SK-N-SH (cell line): Measurements from ENCODE around the gene SIM2.

ENCODE experiments used
- ELF1 ChIP-seq: IDR thresholded peaks from 2 replicates; pipeline ENCODE4 v1.4.0; 2012
- EP300 ChIP-seq, 2 experiments: IDR thresholded peaks; 2 replicates each; pipeline versions ENCODE4 v1.4.0 to v1.6.1; 2012; ENCODE audit warnings: borderline replicate concordance in 1 of 2, low read depth in 1 of 2, low read length in 1 of 2
- GABPA ChIP-seq: IDR thresholded peaks from 2 replicates; pipeline ENCODE4 v1.4.0; 2012; ENCODE audit warnings: low read depth, mild to moderate bottlenecking
- JUND ChIP-seq: IDR thresholded peaks from 2 replicates; pipeline ENCODE4 v1.4.0; 2012
- PBX3 ChIP-seq: IDR thresholded peaks from 2 replicates; pipeline ENCODE4; 2012
- POLR2AphosphoS5 ChIP-seq: IDR thresholded peaks from 2 replicates; pipeline ENCODE4 v1.6.1; 2012; ENCODE audit warnings: low read depth, low read length
- REST ChIP-seq: IDR thresholded peaks from 2 replicates; pipeline ENCODE4 v1.6.1; 2012; ENCODE audit warnings: mild to moderate bottlenecking, low read depth, low read length, moderate library complexity
- SIN3A ChIP-seq: IDR thresholded peaks from 2 replicates; pipeline ENCODE4 v1.6.1; 2012; ENCODE audit warnings: low read depth, mild to moderate bottlenecking, low read length, moderate library complexity, borderline replicate concordance
- TAF1 ChIP-seq: IDR thresholded peaks from 2 replicates; pipeline ENCODE4 v1.6.1; 2012; ENCODE audit warnings: low read depth, mild to moderate bottlenecking, low read length, moderate library complexity, borderline replicate concordance
- TEAD4 ChIP-seq: IDR thresholded peaks from 2 replicates; pipeline ENCODE4 v1.4.0; 2012; ENCODE audit warnings: mild to moderate bottlenecking, borderline replicate concordance; ENCODE audit not compliant: insufficient read depth
- USF1 ChIP-seq: IDR thresholded peaks from 2 replicates; pipeline ENCODE4 v1.4.0; 2012; ENCODE audit warnings: low read depth, borderline replicate concordance
- TF ChIP-seq, protein P1 (sequence below): fragments of 200-600 bp; sonication (generic); IDR thresholded peaks from 2 replicates; pipeline ENCODE4 v1.6.1; 2017; ENCODE audit warnings: antibody characterized with exemption, mild to moderate bottlenecking, moderate library complexity
- TF ChIP-seq, protein P2 (sequence below): IDR thresholded peaks from 2 replicates; pipeline ENCODE4 v1.4.0; 2012; ENCODE audit warnings: low read depth, borderline replicate concordance

DNA sequence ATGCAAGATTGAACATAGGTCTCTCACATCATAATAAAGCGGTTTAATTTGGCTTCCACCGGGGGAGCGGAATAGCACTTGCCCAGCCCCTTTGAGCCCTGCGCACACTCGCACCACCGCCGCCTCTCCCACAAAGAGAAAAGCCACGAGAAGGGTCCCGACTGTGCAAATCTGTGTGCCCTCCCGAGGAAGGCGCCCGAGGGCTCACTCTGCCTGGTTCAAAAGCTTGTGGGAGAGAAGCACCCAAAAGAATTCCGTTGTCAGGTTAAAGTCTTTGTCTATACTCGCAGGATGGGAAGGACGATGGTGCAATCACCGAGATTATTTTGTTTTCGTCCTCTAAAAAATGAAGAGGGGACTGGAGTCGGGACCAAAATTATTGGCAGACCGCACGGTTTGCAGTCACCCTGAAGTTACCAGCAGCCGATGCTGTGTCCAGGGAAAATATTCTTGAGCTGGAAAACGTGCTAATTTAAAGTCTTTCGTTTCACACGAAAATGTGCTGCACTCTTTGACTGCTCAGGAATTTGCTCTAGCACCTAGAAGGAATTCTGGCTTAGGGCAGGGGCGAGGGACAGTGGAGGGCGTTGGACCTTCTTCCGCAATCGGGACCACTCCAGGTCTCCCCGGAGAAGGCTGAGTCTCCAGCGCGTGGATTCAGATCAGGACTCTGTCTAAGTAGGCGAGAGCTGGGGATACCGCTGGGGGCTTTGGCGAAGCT lies 6.6 kb upstream of the SIM2 start:
- TF ChIP-seq, protein P1, sequence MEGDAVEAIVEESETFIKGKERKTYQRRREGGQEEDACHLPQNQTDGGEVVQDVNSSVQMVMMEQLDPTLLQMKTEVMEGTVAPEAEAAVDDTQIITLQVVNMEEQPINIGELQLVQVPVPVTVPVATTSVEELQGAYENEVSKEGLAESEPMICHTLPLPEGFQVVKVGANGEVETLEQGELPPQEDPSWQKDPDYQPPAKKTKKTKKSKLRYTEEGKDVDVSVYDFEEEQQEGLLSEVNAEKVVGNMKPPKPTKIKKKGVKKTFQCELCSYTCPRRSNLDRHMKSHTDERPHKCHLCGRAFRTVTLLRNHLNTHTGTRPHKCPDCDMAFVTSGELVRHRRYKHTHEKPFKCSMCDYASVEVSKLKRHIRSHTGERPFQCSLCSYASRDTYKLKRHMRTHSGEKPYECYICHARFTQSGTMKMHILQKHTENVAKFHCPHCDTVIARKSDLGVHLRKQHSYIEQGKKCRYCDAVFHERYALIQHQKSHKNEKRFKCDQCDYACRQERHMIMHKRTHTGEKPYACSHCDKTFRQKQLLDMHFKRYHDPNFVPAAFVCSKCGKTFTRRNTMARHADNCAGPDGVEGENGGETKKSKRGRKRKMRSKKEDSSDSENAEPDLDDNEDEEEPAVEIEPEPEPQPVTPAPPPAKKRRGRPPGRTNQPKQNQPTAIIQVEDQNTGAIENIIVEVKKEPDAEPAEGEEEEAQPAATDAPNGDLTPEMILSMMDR: no peak
- TF ChIP-seq EP300 (IDR thresholded peaks at IDR 0.05; ENCODE audit: borderline replicate concordance in 1 of 2, low read depth in 1 of 2, low read length in 1 of 2): no peak
- TF ChIP-seq PBX3: no peak
- TF ChIP-seq POLR2AphosphoS5: no peak
- TF ChIP-seq REST: no peak
- TF ChIP-seq TEAD4: no peak
- no peak for TF ChIP-seq TAF1
- TF ChIP-seq USF1: no peak
- TF ChIP-seq, protein P2, sequence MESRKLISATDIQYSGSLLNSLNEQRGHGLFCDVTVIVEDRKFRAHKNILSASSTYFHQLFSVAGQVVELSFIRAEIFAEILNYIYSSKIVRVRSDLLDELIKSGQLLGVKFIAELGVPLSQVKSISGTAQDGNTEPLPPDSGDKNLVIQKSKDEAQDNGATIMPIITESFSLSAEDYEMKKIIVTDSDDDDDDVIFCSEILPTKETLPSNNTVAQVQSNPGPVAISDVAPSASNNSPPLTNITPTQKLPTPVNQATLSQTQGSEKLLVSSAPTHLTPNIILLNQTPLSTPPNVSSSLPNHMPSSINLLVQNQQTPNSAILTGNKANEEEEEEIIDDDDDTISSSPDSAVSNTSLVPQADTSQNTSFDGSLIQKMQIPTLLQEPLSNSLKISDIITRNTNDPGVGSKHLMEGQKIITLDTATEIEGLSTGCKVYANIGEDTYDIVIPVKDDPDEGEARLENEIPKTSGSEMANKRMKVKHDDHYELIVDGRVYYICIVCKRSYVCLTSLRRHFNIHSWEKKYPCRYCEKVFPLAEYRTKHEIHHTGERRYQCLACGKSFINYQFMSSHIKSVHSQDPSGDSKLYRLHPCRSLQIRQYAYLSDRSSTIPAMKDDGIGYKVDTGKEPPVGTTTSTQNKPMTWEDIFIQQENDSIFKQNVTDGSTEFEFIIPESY: no peak
- TF ChIP-seq ELF1: no peak
- TF ChIP-seq JUND: no peak
- TF ChIP-seq GABPA: no peak
- no peak for TF ChIP-seq SIN3A
